ENCODE measurements around the gene C3orf20.

Gene C3orf20

DNA sequence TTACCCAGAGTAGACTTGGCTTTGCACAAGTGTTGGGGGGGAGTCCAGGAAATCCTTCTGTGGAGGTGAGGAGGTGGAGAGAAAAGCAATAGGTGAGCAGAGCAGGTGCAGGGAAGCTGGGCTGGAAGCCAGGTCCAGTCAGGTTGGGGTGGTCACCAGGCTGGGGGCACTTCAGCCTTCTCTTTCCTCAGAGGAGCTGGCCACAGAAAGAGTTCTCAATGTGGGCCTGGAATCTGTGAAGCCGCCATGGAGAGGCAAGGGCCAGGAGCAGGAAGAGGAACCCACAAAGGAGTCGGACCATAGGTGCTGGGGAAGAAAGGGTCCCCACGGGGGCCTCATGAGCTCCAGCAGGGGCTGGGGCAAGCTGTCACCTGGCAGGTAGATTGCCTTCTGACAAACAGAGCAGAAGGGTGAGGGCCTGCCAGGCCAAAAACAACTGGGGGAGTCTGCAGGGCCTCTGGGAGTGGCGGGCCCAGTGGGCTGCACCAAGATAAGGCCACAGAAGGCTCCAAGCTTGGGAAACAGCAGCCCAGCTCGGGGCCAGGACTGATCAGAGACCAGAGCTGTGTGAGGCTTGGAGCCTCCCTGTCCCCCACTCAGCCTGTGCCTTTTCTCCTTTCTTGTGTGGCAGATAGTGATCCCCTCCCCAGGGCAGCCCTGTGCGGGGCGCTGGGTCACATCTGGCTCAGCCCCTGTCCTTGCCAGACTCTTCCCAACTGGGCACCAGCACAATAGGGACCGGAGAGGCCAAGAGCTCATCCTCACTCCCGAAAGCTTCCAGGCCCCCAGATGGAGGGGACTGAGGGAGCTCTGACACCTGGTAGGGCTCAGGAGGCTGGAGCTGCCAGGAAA, 90.9 kb downstream of the C3orf20 start:
- no peak for TF ChIP-seq FOXM1 (IDR thresholded peaks at IDR 0.05; ENCODE audit: borderline replicate concordance)
- no peak for TF ChIP-seq SP1 (IDR thresholded peaks at IDR 0.05)
- ChIA-PET POLR2A (no interaction called here), CTCF (interaction anchor here (1.9 kb wide), 1 partner anchor 15 kb away, joined by 6 read pairs; no protein-coding TSS in a partner anchor)
- DNase-seq (ENCODE audit: extremely low spot score), result no peak

DNA sequence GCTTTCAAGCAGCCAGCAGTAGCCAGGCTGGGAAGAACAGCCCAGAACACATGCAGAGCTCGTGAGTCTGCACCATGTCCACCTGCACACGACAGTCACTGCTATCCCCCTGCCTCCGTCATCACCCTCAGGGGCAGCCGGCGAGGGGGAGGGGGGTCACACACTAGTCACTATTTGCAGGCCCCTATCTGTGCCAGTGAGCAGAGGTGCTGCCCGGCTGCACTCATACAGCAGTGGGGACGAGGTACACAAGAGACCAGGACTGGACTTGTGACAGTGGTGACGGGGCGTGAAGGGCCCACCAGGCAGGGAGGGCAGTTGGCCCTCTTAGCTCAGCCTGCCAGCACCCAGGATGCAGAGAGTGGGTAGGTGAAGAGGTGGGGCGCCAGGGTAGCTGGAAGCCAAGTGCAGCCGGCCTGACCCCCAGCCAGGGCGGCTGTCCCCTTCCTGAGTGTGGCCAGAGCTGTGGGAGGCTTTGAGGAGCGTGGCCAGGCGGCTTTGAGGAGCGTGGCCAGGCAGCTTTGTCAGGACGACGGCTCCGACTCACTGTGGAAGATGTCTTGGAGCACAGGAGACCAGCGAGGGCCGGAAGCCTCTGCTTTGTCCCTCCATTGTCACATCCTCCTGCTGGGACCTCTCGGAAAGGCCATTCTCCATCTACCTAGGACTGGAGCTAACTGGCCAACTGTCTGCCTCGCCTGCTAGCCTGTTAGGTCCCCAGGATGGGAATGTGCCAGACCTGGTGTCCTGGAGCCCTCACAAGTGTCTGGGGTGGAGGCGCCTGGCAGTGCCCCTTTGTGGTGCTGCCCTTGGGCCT, 91.7 kb downstream of the C3orf20 start:
- ChIA-PET CTCF (interaction anchor here (1.9 kb wide), 1 partner anchor 14 kb away, joined by 6 read pairs; no protein-coding TSS in a partner anchor), POLR2A (no interaction called here)
- TF ChIP-seq HDGF (IDR thresholded peaks at IDR 0.05; ENCODE audit: borderline replicate concordance) (no peak), BHLHE40 (IDR thresholded peaks at IDR 0.05; ENCODE audit: borderline replicate concordance) (no peak), ARNT (IDR thresholded peaks at IDR 0.05) (no peak), FOXK2 (IDR thresholded peaks at IDR 0.05) (no peak), SUZ12 (IDR thresholded peaks at IDR 0.05) (no peak), ELF4 (IDR thresholded peaks at IDR 0.05) (no peak), CTBP1 (IDR thresholded peaks at IDR 0.05; ENCODE audit: borderline replicate concordance) (no peak), TARDBP (IDR thresholded peaks at IDR 0.05) (no peak), NFRKB (IDR thresholded peaks at IDR 0.05) (no peak), FOXM1 (IDR thresholded peaks at IDR 0.05; ENCODE audit: borderline replicate concordance) (no peak), L3MBTL2 (conservative IDR thresholded peaks at IDR 0.05) (no peak), ZNF384 (IDR thresholded peaks at IDR 0.05) (no peak), LEF1 (IDR thresholded peaks at IDR 0.05; ENCODE audit: borderline replicate concordance) (no peak), FOXA1 (IDR thresholded peaks at IDR 0.05) (no peak), SP1 (IDR thresholded peaks at IDR 0.05) (no peak)
- TF ChIP-seq, protein P1, sequence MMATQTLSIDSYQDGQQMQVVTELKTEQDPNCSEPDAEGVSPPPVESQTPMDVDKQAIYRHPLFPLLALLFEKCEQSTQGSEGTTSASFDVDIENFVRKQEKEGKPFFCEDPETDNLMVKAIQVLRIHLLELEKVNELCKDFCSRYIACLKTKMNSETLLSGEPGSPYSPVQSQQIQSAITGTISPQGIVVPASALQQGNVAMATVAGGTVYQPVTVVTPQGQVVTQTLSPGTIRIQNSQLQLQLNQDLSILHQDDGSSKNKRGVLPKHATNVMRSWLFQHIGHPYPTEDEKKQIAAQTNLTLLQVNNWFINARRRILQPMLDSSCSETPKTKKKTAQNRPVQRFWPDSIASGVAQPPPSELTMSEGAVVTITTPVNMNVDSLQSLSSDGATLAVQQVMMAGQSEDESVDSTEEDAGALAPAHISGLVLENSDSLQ (IDR thresholded peaks at IDR 0.05), result no peak
- no peak for DNase-seq (ENCODE audit: extremely low spot score)

DNA sequence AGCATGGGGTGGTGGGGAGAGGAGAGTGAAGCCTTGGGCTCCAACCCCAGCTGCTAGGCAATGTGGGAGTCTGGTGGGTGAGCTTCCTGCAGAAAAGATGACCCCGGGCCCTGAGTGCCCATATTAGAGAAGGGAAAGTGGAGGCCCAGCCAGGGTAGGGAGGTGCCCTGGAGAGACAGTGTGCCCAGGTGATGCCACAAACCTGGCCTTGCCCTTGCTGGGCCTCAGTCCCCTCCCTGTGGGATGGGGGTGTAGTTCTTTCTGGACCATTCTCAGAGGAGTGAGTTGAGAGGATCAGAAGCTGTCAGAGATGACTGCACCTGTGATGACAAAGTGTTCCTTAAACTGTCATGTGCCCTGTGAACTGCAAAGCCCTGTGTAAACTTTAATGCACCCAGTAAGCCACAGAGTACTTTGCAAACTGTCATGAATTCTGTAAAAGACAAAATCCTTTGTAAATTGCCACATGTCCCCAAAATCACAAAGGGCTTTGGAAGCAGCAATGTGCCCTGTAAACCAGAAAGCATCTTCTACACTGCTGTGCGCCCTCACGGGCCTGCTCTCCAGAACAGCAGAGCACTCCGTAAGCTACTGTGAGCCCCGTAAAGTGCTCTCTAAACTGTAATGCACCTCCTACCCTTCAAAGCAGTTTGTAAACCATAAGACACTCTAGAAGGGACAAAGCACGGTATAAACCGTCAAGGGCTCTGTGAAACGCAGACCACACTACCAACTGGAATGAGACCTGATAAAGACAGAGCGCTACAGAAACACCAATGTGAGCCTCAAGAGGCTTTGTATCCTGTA, 92.5 kb downstream of the C3orf20 start:
- TF ChIP-seq SP1 (IDR thresholded peaks at IDR 0.05) (no peak), CTBP1 (IDR thresholded peaks at IDR 0.05; ENCODE audit: borderline replicate concordance) (no peak)
- POLR2A ChIA-PET, result no interaction called here
- no peak for DNase-seq (ENCODE audit: extremely low spot score)
- CTCF ChIA-PET, result interaction anchor here (1.9 kb wide), 1 partner anchor 13 kb away, joined by 6 read pairs; no protein-coding TSS in a partner anchor

DNA sequence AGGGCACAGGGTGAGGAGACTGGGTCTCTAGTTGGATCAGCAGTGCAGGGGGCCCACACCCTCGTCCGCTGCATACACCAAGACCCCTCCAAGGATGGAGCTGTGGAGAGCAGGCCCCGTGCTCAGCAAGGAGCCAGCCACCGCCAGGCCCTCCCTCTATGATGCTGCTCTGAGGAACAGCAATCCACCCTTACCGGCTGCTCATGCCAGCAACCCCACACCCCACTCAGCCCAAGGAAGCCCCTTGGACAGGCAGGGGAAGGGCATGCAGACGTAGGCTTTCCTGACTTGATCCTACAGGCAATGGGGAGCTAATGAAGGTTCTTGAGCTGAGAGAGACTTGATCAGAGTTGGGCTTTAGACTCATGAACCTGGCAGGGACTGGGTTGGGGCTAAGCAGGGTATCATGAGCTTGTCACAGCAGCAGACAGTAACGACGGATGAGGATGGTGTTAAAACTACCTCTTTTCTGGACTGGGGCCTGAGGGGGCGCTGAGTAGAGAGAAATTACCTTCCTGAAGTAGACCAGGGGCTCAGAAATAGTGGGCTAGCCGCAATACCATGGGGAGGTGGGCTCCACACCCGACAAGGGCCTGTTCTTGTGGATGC, 93.3 kb downstream of the C3orf20 start:
- CTCF ChIA-PET, result interaction anchor here (0.8 kb wide), 1 partner anchor 13 kb away, joined by 4 read pairs; no protein-coding TSS in a partner anchor
- POLR2A ChIA-PET, result no interaction called here
- no peak for DNase-seq (ENCODE audit: extremely low spot score)

DNA sequence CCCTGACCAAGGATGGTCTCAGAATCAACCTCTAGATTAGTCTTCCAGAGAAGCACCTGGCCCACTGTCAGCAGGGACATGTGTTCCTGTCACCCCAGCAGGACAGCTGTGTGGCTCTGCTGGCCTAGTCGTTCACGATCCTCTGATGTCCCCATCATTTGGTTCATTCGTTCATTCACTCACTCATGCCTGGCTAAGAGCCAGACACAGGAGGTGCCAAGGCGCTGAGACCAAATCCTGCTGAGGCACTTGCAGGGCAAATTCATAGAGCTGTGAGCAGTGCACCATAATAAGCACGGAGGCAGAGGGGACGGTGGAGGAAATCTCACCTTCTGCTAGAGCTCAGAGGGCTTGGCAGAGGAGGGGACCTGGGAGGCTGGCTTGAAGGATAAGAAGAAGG, 93.9 kb downstream of the C3orf20 start:
- ChIA-PET POLR2A (no interaction called here), CTCF (interaction anchor here (0.8 kb wide), 1 partner anchor 12 kb away, joined by 4 read pairs; no protein-coding TSS in a partner anchor)
- TF ChIP-seq BHLHE40 (IDR thresholded peaks at IDR 0.05; ENCODE audit: borderline replicate concordance), result no peak
- TF ChIP-seq FOXK2 (IDR thresholded peaks at IDR 0.05), result no peak
- no peak for TF ChIP-seq SP1 (IDR thresholded peaks at IDR 0.05)
- TF ChIP-seq FOXA1 (IDR thresholded peaks at IDR 0.05), result no peak
- TF ChIP-seq LEF1 (IDR thresholded peaks at IDR 0.05; ENCODE audit: borderline replicate concordance), result no peak
- TF ChIP-seq HDGF (IDR thresholded peaks at IDR 0.05; ENCODE audit: borderline replicate concordance), result no peak
- DNase-seq (ENCODE audit: extremely low spot score), result no peak

More for the DNA sequence above, 93.3 kb downstream of the C3orf20 start:
- TF ChIP-seq LEF1 (IDR thresholded peaks at IDR 0.05; ENCODE audit: borderline replicate concordance), result no peak
- no peak for TF ChIP-seq SP1 (IDR thresholded peaks at IDR 0.05)
- no peak for TF ChIP-seq L3MBTL2 (conservative IDR thresholded peaks at IDR 0.05)
- no peak for TF ChIP-seq NFRKB (IDR thresholded peaks at IDR 0.05)
- TF ChIP-seq TARDBP (IDR thresholded peaks at IDR 0.05), result no peak
- no peak for TF ChIP-seq FOXA1 (IDR thresholded peaks at IDR 0.05)
- TF ChIP-seq, protein P1 (IDR thresholded peaks at IDR 0.05), result no peak
- no peak for TF ChIP-seq ZNF384 (IDR thresholded peaks at IDR 0.05)
- no peak for TF ChIP-seq CTBP1 (IDR thresholded peaks at IDR 0.05; ENCODE audit: borderline replicate concordance)
- no peak for TF ChIP-seq FOXM1 (IDR thresholded peaks at IDR 0.05; ENCODE audit: borderline replicate concordance)
- no peak for TF ChIP-seq SUZ12 (IDR thresholded peaks at IDR 0.05)
- TF ChIP-seq BHLHE40 (IDR thresholded peaks at IDR 0.05; ENCODE audit: borderline replicate concordance), result no peak
- TF ChIP-seq ELF4 (IDR thresholded peaks at IDR 0.05), result no peak
- no peak for TF ChIP-seq ARNT (IDR thresholded peaks at IDR 0.05)
- no peak for TF ChIP-seq HDGF (IDR thresholded peaks at IDR 0.05; ENCODE audit: borderline replicate concordance)
- TF ChIP-seq FOXK2 (IDR thresholded peaks at IDR 0.05), result no peak
